HG03457 (cell line): Measurements from ENCODE around the gene NFX1.
"Not testable (repeated sequence)": the region's sequence is repeated elsewhere in the genome, so short reads cannot be mapped to it uniquely, and the experiment has no call there.

Experiments
- ATAC-seq: cut with Tn5 transposase; IDR thresholded peaks from one replicate; pipeline ENCODE4 v1.9.1; 2021; ENCODE audit warnings: moderate number of reproducible peaks; ENCODE audit not compliant: unreplicated experiment

The NFX1 gene

GRCh38 chr9:33385979-33386640, 95.8 kb downstream of the NFX1 start:
- not testable (repeated sequence) for ATAC-seq

GRCh38 chr9:33386641-33386996, 96.3 kb downstream of the NFX1 start:
- not testable (repeated sequence) for ATAC-seq

- not testable (repeated sequence) for ATAC-seq
Observed at GRCh38 chr9:33386998-33387397, 96.7 kb downstream of the NFX1 start.

- ATAC-seq = no peak
Observed at GRCh38 chr9:33388110-33388994, 98.0 kb downstream of the NFX1 start.

GRCh38 chr9:33391111-33391771, 100.9 kb downstream of the NFX1 start:
- not testable (repeated sequence) for ATAC-seq

GRCh38 chr9:33392591-33393021, 102.3 kb downstream of the NFX1 start:
- ATAC-seq = not testable (repeated sequence)

GRCh38 chr9:33393581-33393980, 103.3 kb downstream of the NFX1 start:
- no peak for ATAC-seq

- ATAC-seq = not testable (repeated sequence)
Observed at GRCh38 chr9:33393986-33394385, 103.7 kb downstream of the NFX1 start.

- not testable (repeated sequence) for ATAC-seq
Observed at GRCh38 chr9:33395159-33395879, 105.0 kb downstream of the NFX1 start.

- not testable (repeated sequence) for ATAC-seq
Observed at GRCh38 chr9:33397801-33398200, 107.5 kb downstream of the NFX1 start.

GRCh38 chr9:33399047-33399446, 108.7 kb downstream of the NFX1 start:
- not testable (repeated sequence) for ATAC-seq

- ATAC-seq = not testable (repeated sequence)
Observed at GRCh38 chr9:33401809-33402208, 111.5 kb downstream of the NFX1 start.

- not testable (repeated sequence) for ATAC-seq
Observed at GRCh38 chr9:33402371-33402770, 112.1 kb downstream of the NFX1 start, which contains the start of gene AQP7. AQP7 (minus strand) TSS chr9:33402568; CDS start chr9:33401262, 1,306 bp downstream.

GRCh38 chr9:33403941-33404787, 113.8 kb downstream of the NFX1 start:
- ATAC-seq = no peak

- no peak for ATAC-seq
Observed at GRCh38 chr9:33404788-33405362, 114.6 kb downstream of the NFX1 start.

- no peak for ATAC-seq
Observed at GRCh38 chr9:33407061-33407460, 116.7 kb downstream of the NFX1 start.

- no peak for ATAC-seq
Observed at GRCh38 chr9:33408087-33408486, 117.8 kb downstream of the NFX1 start.

GRCh38 chr9:33414268-33414667, 124.0 kb downstream of the NFX1 start:
- ATAC-seq = no peak

GRCh38 chr9:33414889-33415500, 124.7 kb downstream of the NFX1 start:
- ATAC-seq = no peak
